B cell (primary cell): ENCODE results near the gene ZNF136. TPM values are rescaled to one million over a fixed set of nuclear protein-coding genes. Genes with fewer than 3 reads are reported as not detected.

Experiments used
- ATAC-seq: fragments of 200-7000 bp; cut with Tn5 transposase; one replicate; pipeline ENCODE4 v1.10.0; 2021; ENCODE audit warnings: low read depth, mild to moderate bottlenecking, moderate number of reproducible peaks, moderate library complexity
- CTCF ChIA-PET: fragments of 350-600 bp; sonication (Branson Sonifier 250); formaldehyde crosslinking; loops from one replicate; lab custom pipeline; 2021; ENCODE audit warnings: antibody characterized with exemption, inconsistent platforms; lab: Charles Lee
- POLR2A ChIA-PET: fragments of 350-600 bp; sonication (Branson Sonifier 250); formaldehyde crosslinking; loops from one replicate; lab custom pipeline; 2021; ENCODE audit warnings: antibody characterized with exemption; lab: Charles Lee
- DNase-seq: peaks from one replicate; pipeline ENCODE4 v3.0.0; 2013
- H2AFZ ChIP-seq: 2 replicates; pipeline ENCODE4 v1.6.1; 2012; ENCODE audit warnings: mild to moderate bottlenecking, low read depth, low read length; ENCODE audit not compliant: insufficient read depth, poor library complexity, severe bottlenecking
- H3K27ac ChIP-seq, 2 donors: 1 replicate in 1 of 2; 2 replicates in 1 of 2; pipeline ENCODE4 v1.5.1; 2012 to 2013; ENCODE audit warnings: low read length in 2 of 2, mild to moderate bottlenecking in 2 of 2, moderate library complexity in 1 of 2
- H3K27me3 ChIP-seq, 4 experiments: fragments of 200-600 bp in 1 of 4; sonication (generic) in 1 of 4; replicated peaks in 1 of 4; 1 replicate in 2 of 4; 2 replicates in 2 of 4; pipeline versions ENCODE4 v1.6.1 to v1.7.0; 2013 to 2016; ENCODE audit warnings: low read length in 3 of 4, mild to moderate bottlenecking in 2 of 4, mixed read lengths in 1 of 4, moderate library complexity in 1 of 4; ENCODE audit not compliant: insufficient read depth in 4 of 4, control insufficient read depth in 3 of 4; ENCODE audit errors: control extremely low read depth in 1 of 4
- H3K36me3 ChIP-seq, 2 experiments: replicated peaks in 1 of 2; 1 replicate in 1 of 2; 2 replicates in 1 of 2; pipeline versions ENCODE4 v1.6.1 to v1.7.1; 2013; ENCODE audit warnings: low read length in 1 of 2; ENCODE audit not compliant: insufficient read depth in 2 of 2, control insufficient read depth in 1 of 2; ENCODE audit errors: control extremely low read depth in 1 of 2, extremely low read depth in 1 of 2
- H3K4me1 ChIP-seq, 2 donors: fragments of 200-600 bp in 1 of 2; sonication (generic) in 1 of 2; 1 replicate in 1 of 2; 2 replicates in 1 of 2; pipeline versions ENCODE4 v1.5.1 to v1.6.1; 2013 to 2017; ENCODE audit warnings: low read length in 2 of 2; ENCODE audit not compliant: control insufficient read depth in 2 of 2, insufficient read depth in 2 of 2
- H3K4me2 ChIP-seq: replicated peaks from 2 replicates; pipeline ENCODE3; 2012; ENCODE audit warnings: mild to moderate bottlenecking, low read depth, low read length; ENCODE audit not compliant: poor library complexity, severe bottlenecking
- H3K4me3 ChIP-seq, 5 experiments: fragments of 200-600 bp in 1 of 5; sonication (generic) in 1 of 5; 1 replicate in 3 of 5; 2 replicates in 2 of 5; pipeline versions ENCODE4 v1.5.1 to v1.7.0; 2011 to 2016; ENCODE audit warnings: low read length in 4 of 5, mild to moderate bottlenecking in 4 of 5, low read depth in 2 of 5, control low read depth in 1 of 5, moderate library complexity in 1 of 5; ENCODE audit not compliant: insufficient read depth in 1 of 5; ENCODE audit errors: control extremely low read depth in 1 of 5, extremely low read depth in 1 of 5
- H3K79me2 ChIP-seq: fragments of 200-600 bp; sonication (generic); one replicate; pipeline ENCODE4 v1.6.0; 2016; ENCODE audit warnings: low read length; ENCODE audit not compliant: control insufficient read depth, insufficient read depth
- H3K9ac ChIP-seq: fragments of 200-600 bp; sonication (generic); 2 replicates; pipeline ENCODE4 v1.6.1; 2017; ENCODE audit warnings: mild to moderate bottlenecking, low read length, moderate library complexity
- H3K9me3 ChIP-seq, 3 donors: one replicate each; pipeline versions ENCODE4 v1.6.1 to v1.7.1; 2013; ENCODE audit warnings: low read length in 2 of 3; ENCODE audit not compliant: control insufficient read depth in 2 of 3, insufficient read depth in 1 of 3; ENCODE audit errors: control extremely low read depth in 1 of 3
- H4K20me1 ChIP-seq: 2 replicates; pipeline ENCODE4 v1.6.0; 2012; ENCODE audit warnings: mild to moderate bottlenecking, low read length; ENCODE audit not compliant: insufficient read depth, control insufficient read depth, poor library complexity, severe bottlenecking
- H3K27ac Mint-ChIP-seq: one replicate; pipeline ENCODE4 v1.8.0; 2021; ENCODE audit warnings: mixed read lengths
- H3K27me3 Mint-ChIP-seq: one replicate; pipeline ENCODE4 v1.8.0; 2021; ENCODE audit warnings: mixed read lengths
- H3K4me1 Mint-ChIP-seq: one replicate; pipeline ENCODE4 v1.8.0; 2021; ENCODE audit warnings: mixed read lengths
- H3K4me3 Mint-ChIP-seq: one replicate; pipeline ENCODE4 v1.8.0; 2021; ENCODE audit warnings: mixed read lengths
- H3K9me3 Mint-ChIP-seq: one replicate; pipeline ENCODE4 v1.8.0; 2022; ENCODE audit warnings: mixed read lengths; ENCODE audit not compliant: insufficient read depth
- EZH2 ChIP-seq: IDR thresholded peaks from 2 replicates; pipeline ENCODE4 v1.6.1; 2012; ENCODE audit warnings: borderline replicate concordance, low read depth, mild to moderate bottlenecking, moderate library complexity, low read length; ENCODE audit not compliant: insufficient read depth, poor library complexity, severe bottlenecking
- WGBS: methylation state at CpG from one replicate; pipeline ENCODE4 v1.1.5; 2013; ENCODE audit warnings: missing lambda C conversion rate; ENCODE audit not compliant: insufficient coverage; 5-methylcytosine and 5-hydroxymethylcytosine counted together
- intact Hi-C: fragments of 100-400 bp; cut with micrococcal nuclease; formaldehyde crosslinking; loops from one replicate; pipeline ENCODE4 v1.10.0; 2022
- polyA plus RNA-seq: library from polyadenylated mRNA; depleted of rRNA; stranded (reverse); fragments of >200 nt; gene quantifications from 2 replicates; pipeline ENCODE4 v1.2.3, GENCODE V29; 2012
- total RNA-seq, 2 donors: library from RNA; stranded (reverse); fragments of 120-200 nt in 1 of 2; gene quantifications; 1 replicate in 1 of 2; 2 replicates in 1 of 2; pipeline versions ENCODE4 v1.2.3 to v1.2.4, GENCODE V29; 2013 to 2022
- TF ChIP-seq, protein P1 (sequence below): fragments of 200-600 bp; IDR thresholded peaks from one replicate; pipeline ENCODE4 v1.8.0; 2022; ENCODE audit warnings: antibody characterized with exemption, mild to moderate bottlenecking

Gene ZNF136
- total and polyA plus RNA-seq, 2 donors (not counting 1 experiment from before 2014, with no cell fraction given): 7.5 to 30.8 TPM

DNA sequence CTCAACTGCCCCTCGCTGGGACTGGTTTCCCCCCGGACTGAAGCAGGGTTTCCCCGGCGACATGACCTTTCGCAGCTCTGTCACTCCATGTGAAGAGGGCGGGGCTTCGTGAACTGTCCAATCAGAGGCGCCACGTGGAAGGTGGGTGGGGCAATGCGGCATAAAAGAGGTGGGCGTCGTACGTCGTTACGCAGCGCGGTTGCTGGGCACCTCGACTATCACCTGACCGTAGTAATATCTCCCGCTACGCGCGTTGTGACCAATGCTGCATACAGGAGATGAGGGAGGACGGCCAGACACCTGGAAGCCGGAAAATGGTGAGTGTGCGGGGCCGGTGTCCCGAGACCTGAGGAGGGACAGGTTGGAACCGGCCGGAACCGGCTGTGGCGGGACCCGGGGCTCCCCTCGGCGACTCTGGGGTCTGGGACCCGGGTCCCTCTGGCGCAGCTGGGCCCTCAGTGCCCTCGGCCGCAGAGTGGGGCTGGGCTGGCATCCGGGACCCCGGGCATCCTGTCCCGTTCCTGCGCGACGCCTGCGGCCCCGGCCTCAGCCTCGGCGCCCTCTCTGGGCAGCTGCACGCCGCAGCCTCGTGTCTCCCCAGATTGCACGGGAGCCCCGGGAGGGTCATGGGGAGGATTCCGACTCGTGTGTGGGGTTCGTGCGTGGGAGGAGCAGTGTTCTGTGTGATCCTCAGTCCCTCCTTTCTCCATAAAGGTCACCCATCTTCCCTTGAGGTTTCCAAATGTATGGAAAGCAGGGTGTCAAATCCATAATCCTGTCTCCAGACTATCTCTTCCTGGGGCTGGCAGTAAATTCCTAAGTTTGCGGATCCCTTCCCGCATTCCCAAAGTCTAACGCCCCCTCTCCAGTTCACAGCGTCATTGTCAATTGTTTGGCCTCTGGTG lies 32.2 kb downstream of the ZNF136 start:
- H3K27ac Mint-ChIP-seq: peak overlapping the region; percentile 92
- peak overlapping the region; percentile 73 for H3K4me2 ChIP-seq

More for the DNA sequence above, 32.2 kb downstream of the ZNF136 start:
- POLR2A ChIA-PET: no interaction called here
- CTCF ChIA-PET: interaction anchor here (0.5 kb wide), 1 partner anchor 440 kb away, joined by 5 read pairs; no protein-coding TSS in a partner anchor
- TF ChIP-seq, protein P1, sequence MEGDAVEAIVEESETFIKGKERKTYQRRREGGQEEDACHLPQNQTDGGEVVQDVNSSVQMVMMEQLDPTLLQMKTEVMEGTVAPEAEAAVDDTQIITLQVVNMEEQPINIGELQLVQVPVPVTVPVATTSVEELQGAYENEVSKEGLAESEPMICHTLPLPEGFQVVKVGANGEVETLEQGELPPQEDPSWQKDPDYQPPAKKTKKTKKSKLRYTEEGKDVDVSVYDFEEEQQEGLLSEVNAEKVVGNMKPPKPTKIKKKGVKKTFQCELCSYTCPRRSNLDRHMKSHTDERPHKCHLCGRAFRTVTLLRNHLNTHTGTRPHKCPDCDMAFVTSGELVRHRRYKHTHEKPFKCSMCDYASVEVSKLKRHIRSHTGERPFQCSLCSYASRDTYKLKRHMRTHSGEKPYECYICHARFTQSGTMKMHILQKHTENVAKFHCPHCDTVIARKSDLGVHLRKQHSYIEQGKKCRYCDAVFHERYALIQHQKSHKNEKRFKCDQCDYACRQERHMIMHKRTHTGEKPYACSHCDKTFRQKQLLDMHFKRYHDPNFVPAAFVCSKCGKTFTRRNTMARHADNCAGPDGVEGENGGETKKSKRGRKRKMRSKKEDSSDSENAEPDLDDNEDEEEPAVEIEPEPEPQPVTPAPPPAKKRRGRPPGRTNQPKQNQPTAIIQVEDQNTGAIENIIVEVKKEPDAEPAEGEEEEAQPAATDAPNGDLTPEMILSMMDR: no peak
- TF ChIP-seq EZH2: no peak
- Mint-ChIP-seq H3K4me3 (peak overlapping the region; percentile 92), H3K27me3 (no peaks in the 10 kb centered on the region), H3K4me1 (peaks cover 17% of the 10 kb centered on the region), H3K9me3 (peaks cover 14% of the 10 kb centered on the region)
- ATAC-seq: peak; percentile 96
- Histone ChIP-seq H3K79me2 (peaks cover 6% of the 10 kb centered on the region), H3K4me1 (peaks cover 5 to 11% of the 10 kb centered on the region in 2 donors), H3K9ac (peak overlapping the region; percentile 68), H3K27me3 (no peaks in the 10 kb centered on the region), H3K9me3 (peaks cover 2 to 49% (median 30%) of the 10 kb centered on the region in 3 donors), H2AFZ (peak overlapping the region; percentile 64), H4K20me1 (no peaks in the 10 kb centered on the region), H3K27ac (peak overlapping the region; percentile 43 to 48), H3K36me3 (peaks cover 8 to 9% of the 10 kb centered on the region in 2 experiments), H3K4me3 (peak overlapping the region; percentile 41 to 76 (median 65))
- intact Hi-C loops: no loop called here
- 3% methylated on average over 53 of the region's 62 CpGs for WGBS
- DNase-seq: peak; percentile 88
